HEK293 (cell line): ENCODE data around the gene ELF1.

Source experiments
- CTCF ChIA-PET: fragments of 350-600 bp; formaldehyde crosslinking; extraction: SDS; loops from one replicate; lab custom pipeline; 2021; ENCODE audit warnings: antibody characterized with exemption; lab: Yijun Ruan, JAX
- POLR2A ChIA-PET: fragments of 300-600 bp; formaldehyde crosslinking; extraction: SDS; loops from one replicate; lab custom pipeline; 2020; ENCODE audit warnings: antibody characterized with exemption, inconsistent platforms; lab: Yijun Ruan, JAX
- H3K27ac ChIP-seq: fragments of 200-500 bp; sonication (Bioruptor generic); 2 replicates; pipeline ENCODE4 v1.5.1; 2014; ENCODE audit warnings: low read depth, low read length, control low read depth, inconsistent platforms; ENCODE audit errors: extremely low read depth
- H3K36me3 ChIP-seq, 2 experiments: fragments of 200-500 bp in 1 of 2; sonication (Bioruptor generic) in 1 of 2; 1 replicate in 1 of 2; 2 replicates in 1 of 2; pipeline ENCODE4 v1.5.1; 2014 to 2017; ENCODE audit warnings: inconsistent platforms in 2 of 2, low read length in 2 of 2; ENCODE audit not compliant: control insufficient read depth in 2 of 2, insufficient read depth in 1 of 2
- H3K4me1 ChIP-seq: fragments of 200-500 bp; sonication (Bioruptor generic); 2 replicates; pipeline ENCODE4 v1.5.1; 2014; ENCODE audit warnings: mild to moderate bottlenecking, low read length, inconsistent platforms; ENCODE audit not compliant: control insufficient read depth, insufficient read depth
- H3K4me3 ChIP-seq: 2 replicates; pipeline ENCODE4 v1.5.1; 2011; ENCODE audit warnings: low read depth, mild to moderate bottlenecking, control low read depth, low read length, moderate library complexity
- H3K9me3 ChIP-seq: fragments of 200-500 bp; sonication (Bioruptor generic); 2 replicates; pipeline ENCODE4 v1.5.1; 2014; ENCODE audit warnings: low read depth, low read length, inconsistent platforms; ENCODE audit not compliant: control insufficient read depth, insufficient read depth
- BCL11A ChIP-seq: fragments of 450-650 bp; formaldehyde crosslinking; IDR thresholded peaks from 2 replicates; pipeline ENCODE4 v1.5.1; 2016; ENCODE audit warnings: low read depth, missing biosample characterization, missing genetic modification characterization
- GLI2 ChIP-seq: fragments of 450-650 bp; formaldehyde crosslinking; IDR thresholded peaks from 2 replicates; pipeline ENCODE4; 2017; ENCODE audit warnings: missing biosample characterization, missing genetic modification characterization, low read depth, borderline replicate concordance
- KLF1 ChIP-seq: fragments of 450-650 bp; formaldehyde crosslinking; IDR thresholded peaks from 2 replicates; pipeline ENCODE4 v1.5.1; 2016; ENCODE audit warnings: missing biosample characterization, missing genetic modification characterization
- OSR2 ChIP-seq: fragments of 450-650 bp; formaldehyde crosslinking; IDR thresholded peaks from 2 replicates; pipeline ENCODE4 v1.5.1; 2016; ENCODE audit warnings: missing biosample characterization, missing genetic modification characterization
- PRDM1 ChIP-seq: fragments of 450-650 bp; formaldehyde crosslinking; IDR thresholded peaks from 2 replicates; pipeline ENCODE4; 2016; ENCODE audit warnings: missing biosample characterization, missing genetic modification characterization
- PRDM6 ChIP-seq: fragments of 450-650 bp; formaldehyde crosslinking; IDR thresholded peaks from 2 replicates; pipeline ENCODE4 v1.5.1; 2017; ENCODE audit warnings: missing biosample characterization, missing genetic modification characterization
- RBAK ChIP-seq: fragments of 450-650 bp; formaldehyde crosslinking; IDR thresholded peaks from 2 replicates; pipeline ENCODE4 v1.5.1; 2016; ENCODE audit warnings: missing biosample characterization, missing genetic modification characterization
- REPIN1 ChIP-seq: fragments of 450-650 bp; formaldehyde crosslinking; IDR thresholded peaks from 2 replicates; pipeline ENCODE4 v1.5.1; 2017; ENCODE audit warnings: missing biosample characterization, missing genetic modification characterization, low read depth
- SCRT1 ChIP-seq: fragments of 450-650 bp; formaldehyde crosslinking; IDR thresholded peaks from 2 replicates; pipeline ENCODE4 v1.5.1; 2016; ENCODE audit warnings: missing biosample characterization, missing genetic modification characterization, borderline replicate concordance
- SCRT2 ChIP-seq: fragments of 450-650 bp; formaldehyde crosslinking; IDR thresholded peaks from 2 replicates; pipeline ENCODE4 v1.5.1; 2016; ENCODE audit warnings: missing biosample characterization, missing genetic modification characterization
- TRIM28 ChIP-seq: IDR thresholded peaks from 2 replicates; pipeline ENCODE4 v1.6.1; 2011; ENCODE audit warnings: low read length, control low read depth, borderline replicate concordance
- ZFP37 ChIP-seq: fragments of 450-650 bp; formaldehyde crosslinking; IDR thresholded peaks from 2 replicates; pipeline ENCODE4 v1.5.1; 2016; ENCODE audit warnings: missing biosample characterization, missing genetic modification characterization
- ZNF146 ChIP-seq: fragments of 450-650 bp; formaldehyde crosslinking; IDR thresholded peaks from 2 replicates; pipeline ENCODE4 v1.5.1; 2016; ENCODE audit warnings: missing biosample characterization, missing genetic modification characterization
- ZNF16 ChIP-seq: fragments of 450-650 bp; formaldehyde crosslinking; IDR thresholded peaks from 2 replicates; pipeline ENCODE4 v1.5.1; 2016; ENCODE audit warnings: low read depth, missing biosample characterization, missing genetic modification characterization
- ZNF175 ChIP-seq: fragments of 450-650 bp; formaldehyde crosslinking; IDR thresholded peaks from 2 replicates; pipeline ENCODE4 v1.5.1; 2016; ENCODE audit warnings: missing biosample characterization, missing genetic modification characterization
- ZNF223 ChIP-seq: fragments of 450-650 bp; formaldehyde crosslinking; IDR thresholded peaks from 2 replicates; pipeline ENCODE4 v1.5.1; 2016; ENCODE audit warnings: missing biosample characterization, missing genetic modification characterization
- ZNF366 ChIP-seq: fragments of 450-650 bp; formaldehyde crosslinking; conservative IDR thresholded peaks from 2 replicates; pipeline ENCODE4 v1.5.1; 2016; ENCODE audit warnings: missing biosample characterization, missing genetic modification characterization
- ZNF514 ChIP-seq: fragments of 450-650 bp; formaldehyde crosslinking; IDR thresholded peaks from 2 replicates; pipeline ENCODE4 v1.5.1; 2016; ENCODE audit warnings: missing biosample characterization, missing genetic modification characterization
- ZNF76 ChIP-seq: fragments of 450-650 bp; formaldehyde crosslinking; IDR thresholded peaks from 2 replicates; pipeline ENCODE4; 2016; ENCODE audit warnings: low read depth, missing biosample characterization, missing genetic modification characterization, borderline replicate concordance
- ZXDB ChIP-seq: fragments of 450-650 bp; formaldehyde crosslinking; IDR thresholded peaks from 2 replicates; pipeline ENCODE4 v1.5.1; 2016; ENCODE audit warnings: missing biosample characterization, missing genetic modification characterization
- TF ChIP-seq, protein P1 (sequence below): fragments of 450-650 bp; formaldehyde crosslinking; IDR thresholded peaks from 2 replicates; pipeline ENCODE4 v1.5.1; 2016; ENCODE audit warnings: missing biosample characterization, missing genetic modification characterization
- TF ChIP-seq, protein P2 (sequence below): fragments of 450-650 bp; formaldehyde crosslinking; IDR thresholded peaks from 2 replicates; pipeline ENCODE4 v1.5.1; 2016; ENCODE audit warnings: missing biosample characterization, missing genetic modification characterization

The ELF1 gene

DNA sequence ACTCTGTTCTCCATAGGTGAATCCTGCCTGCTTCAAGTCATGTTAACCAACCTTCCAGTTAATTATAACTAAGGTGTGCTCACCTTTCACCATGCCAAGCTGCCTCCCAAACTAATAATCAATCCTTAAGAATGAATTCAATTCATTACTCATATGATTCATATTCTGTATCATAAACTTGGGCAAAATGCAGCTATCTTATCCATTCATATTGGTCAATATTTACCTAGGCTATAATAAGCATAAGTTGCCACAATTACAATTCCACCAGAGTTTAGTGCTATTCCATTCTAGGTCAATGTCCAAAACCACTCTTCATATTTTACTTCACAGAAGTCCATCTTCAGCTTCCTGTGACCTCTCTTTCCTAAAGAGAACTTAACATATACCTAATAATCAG, 13.4 kb downstream of the ELF1 start (continued):
- TF ChIP-seq, protein P1, sequence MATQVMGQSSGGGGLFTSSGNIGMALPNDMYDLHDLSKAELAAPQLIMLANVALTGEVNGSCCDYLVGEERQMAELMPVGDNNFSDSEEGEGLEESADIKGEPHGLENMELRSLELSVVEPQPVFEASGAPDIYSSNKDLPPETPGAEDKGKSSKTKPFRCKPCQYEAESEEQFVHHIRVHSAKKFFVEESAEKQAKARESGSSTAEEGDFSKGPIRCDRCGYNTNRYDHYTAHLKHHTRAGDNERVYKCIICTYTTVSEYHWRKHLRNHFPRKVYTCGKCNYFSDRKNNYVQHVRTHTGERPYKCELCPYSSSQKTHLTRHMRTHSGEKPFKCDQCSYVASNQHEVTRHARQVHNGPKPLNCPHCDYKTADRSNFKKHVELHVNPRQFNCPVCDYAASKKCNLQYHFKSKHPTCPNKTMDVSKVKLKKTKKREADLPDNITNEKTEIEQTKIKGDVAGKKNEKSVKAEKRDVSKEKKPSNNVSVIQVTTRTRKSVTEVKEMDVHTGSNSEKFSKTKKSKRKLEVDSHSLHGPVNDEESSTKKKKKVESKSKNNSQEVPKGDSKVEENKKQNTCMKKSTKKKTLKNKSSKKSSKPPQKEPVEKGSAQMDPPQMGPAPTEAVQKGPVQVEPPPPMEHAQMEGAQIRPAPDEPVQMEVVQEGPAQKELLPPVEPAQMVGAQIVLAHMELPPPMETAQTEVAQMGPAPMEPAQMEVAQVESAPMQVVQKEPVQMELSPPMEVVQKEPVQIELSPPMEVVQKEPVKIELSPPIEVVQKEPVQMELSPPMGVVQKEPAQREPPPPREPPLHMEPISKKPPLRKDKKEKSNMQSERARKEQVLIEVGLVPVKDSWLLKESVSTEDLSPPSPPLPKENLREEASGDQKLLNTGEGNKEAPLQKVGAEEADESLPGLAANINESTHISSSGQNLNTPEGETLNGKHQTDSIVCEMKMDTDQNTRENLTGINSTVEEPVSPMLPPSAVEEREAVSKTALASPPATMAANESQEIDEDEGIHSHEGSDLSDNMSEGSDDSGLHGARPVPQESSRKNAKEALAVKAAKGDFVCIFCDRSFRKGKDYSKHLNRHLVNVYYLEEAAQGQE (tag by site-specific recombination), result no peak
- no peak for TF ChIP-seq ZNF175
- TF ChIP-seq, all 188 proteins: peak for 0

DNA sequence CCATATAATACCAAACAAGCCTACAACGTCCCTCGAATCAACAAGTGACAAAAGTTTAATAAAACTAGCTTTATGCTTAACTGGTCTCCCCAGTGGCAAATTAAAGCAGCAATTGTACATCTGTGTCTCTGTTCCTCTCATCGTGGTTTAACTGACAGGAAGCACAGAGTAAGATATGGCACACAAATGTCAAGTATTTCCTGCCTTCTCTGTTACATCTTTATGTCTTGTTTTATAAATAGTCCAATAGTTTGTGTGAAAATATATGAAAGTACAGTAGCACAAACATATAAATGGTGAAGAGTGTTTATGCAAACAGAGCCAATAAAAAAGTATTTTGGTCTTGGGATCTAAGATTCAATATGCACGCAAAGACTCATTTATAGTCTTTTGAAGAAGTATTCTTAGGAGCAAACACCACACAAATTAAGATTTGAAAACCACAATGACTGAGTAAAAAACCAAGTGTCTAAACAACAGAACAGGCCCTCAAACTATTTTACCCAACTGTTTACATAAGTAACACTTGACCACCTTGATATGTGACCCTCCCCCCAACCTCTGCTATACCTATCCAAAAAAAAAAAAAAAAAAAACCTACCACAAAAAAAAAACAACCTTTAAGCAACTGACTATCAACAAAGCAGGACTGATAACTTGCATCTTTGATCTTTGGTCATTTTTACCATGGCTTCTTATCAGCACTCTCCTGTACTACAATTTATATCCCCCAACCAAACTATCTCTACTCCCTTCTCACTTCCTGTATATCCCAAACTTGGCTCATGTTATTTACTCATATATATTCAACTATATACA, 14.0 kb downstream of the ELF1 start:
- TF ChIP-seq ZNF223 (tag by site-specific recombination) (no peak), RBAK (tag by site-specific recombination) (no peak), SCRT2 (tag by site-specific recombination) (peak; percentile 78), ZNF76 (tag by site-specific recombination) (no peak), TRIM28 (no peak), PRDM1 (tag by site-specific recombination) (no peak), PRDM6 (peak; percentile 68), REPIN1 (tag by site-specific recombination) (no peak), OSR2 (tag by site-specific recombination) (no peak), BCL11A (tag by site-specific recombination) (no peak), SCRT1 (peak; percentile 40; the same call in 1 of the 2 replicates), ZNF146 (tag by site-specific recombination) (no peak)
- TF ChIP-seq, protein P2, sequence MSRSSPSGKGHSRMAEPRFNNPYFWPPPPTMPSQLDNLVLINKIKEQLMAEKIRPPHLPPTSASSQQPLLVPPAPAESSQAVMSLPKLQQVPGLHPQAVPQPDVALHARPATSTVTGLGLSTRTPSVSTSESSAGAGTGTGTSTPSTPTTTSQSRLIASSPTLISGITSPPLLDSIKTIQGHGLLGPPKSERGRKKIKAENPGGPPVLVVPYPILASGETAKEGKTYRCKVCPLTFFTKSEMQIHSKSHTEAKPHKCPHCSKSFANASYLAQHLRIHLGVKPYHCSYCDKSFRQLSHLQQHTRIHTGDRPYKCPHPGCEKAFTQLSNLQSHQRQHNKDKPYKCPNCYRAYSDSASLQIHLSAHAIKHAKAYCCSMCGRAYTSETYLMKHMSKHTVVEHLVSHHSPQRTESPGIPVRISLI, result peak; percentile 84
- H3K36me3 ChIP-seq, result no peaks in the 10 kb centered on the region
- no peak overlapping the region for H3K4me3 ChIP-seq
- CTCF ChIA-PET, result no interaction called here
- no peak overlapping the region for H3K27ac ChIP-seq
- H3K4me1 ChIP-seq, result peaks cover 3% of the 10 kb centered on the region; the same call in 1 of the 2 replicates
- POLR2A ChIA-PET, result no interaction called here
- no peaks in the 10 kb centered on the region for H3K9me3 ChIP-seq

GRCh38 chr13:41002606-41003005, 16.5 kb downstream of the ELF1 start:
- ChIA-PET CTCF (interaction anchor here (0.6 to 1.4 kb wide), 3 partner anchors 10 to 227 kb away, joined by 3 to 5 read pairs (median 3); no protein-coding TSS in a partner anchor), POLR2A (no interaction called here)
- H3K36me3 ChIP-seq, result no peaks in the 10 kb centered on the region

More at GRCh38 chr13:41002606-41003005, 16.5 kb downstream of the ELF1 start:
- Histone ChIP-seq H3K9me3 (no peaks in the 10 kb centered on the region), H3K4me3 (no peak overlapping the region), H3K27ac (no peak overlapping the region), H3K4me1 (peaks cover 3% of the 10 kb centered on the region; the same call in 1 of the 2 replicates)
- TF ChIP-seq ZNF366 (no peak), GLI2 (tag by site-specific recombination) (no peak), KLF1 (tag by site-specific recombination) (no peak), SCRT2 (tag by site-specific recombination) (peak; percentile 43; the same call in 1 of the 2 replicates), ZNF514 (tag by site-specific recombination) (no peak), ZFP37 (no peak), ZNF16 (tag by site-specific recombination) (no peak), ZXDB (tag by site-specific recombination) (no peak)
